Measurements from ENCODE around the gene MRS2.

GRCh38 chr6:24397631-24398030, 5.1 kb upstream of the MRS2 start:
- TF ChIP-seq CTCF (IDR thresholded peaks at IDR 0.05; ENCODE audit: low read length): no peak
- no peak for TF ChIP-seq EZH2 (optimal IDR thresholded peaks at IDR 0.05; ENCODE audit: low read depth, low read length)
- TF ChIP-seq EZH2phosphoT487 (IDR thresholded peaks at IDR 0.05; ENCODE audit: low read length): no peak
